ENCODE data around the gene ARHGAP9.

ARHGAP9 gene

DNA sequence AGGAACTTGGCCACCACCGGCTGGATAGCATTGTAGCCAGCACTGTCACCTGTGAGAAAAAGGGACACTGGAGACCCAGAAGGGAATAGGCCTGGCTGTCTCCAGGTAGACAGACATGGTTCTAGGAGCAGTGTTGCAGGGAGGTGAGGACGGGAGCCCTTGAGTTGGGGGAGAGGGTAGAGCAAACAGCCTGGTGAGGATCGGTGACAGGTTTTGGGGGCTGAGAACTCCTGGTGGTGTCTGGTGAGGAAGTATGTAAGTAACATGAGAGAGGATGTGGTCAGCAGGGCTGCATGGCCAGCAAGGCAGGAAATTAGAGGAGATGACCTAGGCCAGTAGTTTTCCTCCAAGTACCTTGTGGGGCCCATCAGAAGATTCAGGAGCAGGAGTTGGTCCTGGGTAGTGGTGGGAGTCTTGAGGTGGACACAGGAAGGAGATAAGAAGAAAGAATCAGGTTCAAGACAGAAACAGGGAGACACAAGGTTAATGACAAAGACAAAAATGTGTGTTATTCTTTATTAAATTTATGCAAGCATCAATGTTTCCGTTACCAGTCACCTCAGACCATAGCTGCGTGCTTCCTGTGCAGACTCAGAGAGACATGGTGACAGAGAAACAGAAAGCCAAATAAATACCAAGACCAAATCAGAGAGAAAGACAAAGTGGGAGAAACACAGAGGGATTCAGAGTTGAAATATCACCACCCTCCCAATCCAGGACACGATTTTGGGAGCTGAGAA lies at the start of gene ARHGAP9:
Gene ARHGAP9, minus strand, starts transcription at position 491 of the 740 bp plus-strand sequence. Its CDS starts 460 bp downstream, at position 31.
- no peak within 1 kb of the TSS for H3K27ac ChIP-seq (ENCODE audit: low read depth, low read length)

DNA sequence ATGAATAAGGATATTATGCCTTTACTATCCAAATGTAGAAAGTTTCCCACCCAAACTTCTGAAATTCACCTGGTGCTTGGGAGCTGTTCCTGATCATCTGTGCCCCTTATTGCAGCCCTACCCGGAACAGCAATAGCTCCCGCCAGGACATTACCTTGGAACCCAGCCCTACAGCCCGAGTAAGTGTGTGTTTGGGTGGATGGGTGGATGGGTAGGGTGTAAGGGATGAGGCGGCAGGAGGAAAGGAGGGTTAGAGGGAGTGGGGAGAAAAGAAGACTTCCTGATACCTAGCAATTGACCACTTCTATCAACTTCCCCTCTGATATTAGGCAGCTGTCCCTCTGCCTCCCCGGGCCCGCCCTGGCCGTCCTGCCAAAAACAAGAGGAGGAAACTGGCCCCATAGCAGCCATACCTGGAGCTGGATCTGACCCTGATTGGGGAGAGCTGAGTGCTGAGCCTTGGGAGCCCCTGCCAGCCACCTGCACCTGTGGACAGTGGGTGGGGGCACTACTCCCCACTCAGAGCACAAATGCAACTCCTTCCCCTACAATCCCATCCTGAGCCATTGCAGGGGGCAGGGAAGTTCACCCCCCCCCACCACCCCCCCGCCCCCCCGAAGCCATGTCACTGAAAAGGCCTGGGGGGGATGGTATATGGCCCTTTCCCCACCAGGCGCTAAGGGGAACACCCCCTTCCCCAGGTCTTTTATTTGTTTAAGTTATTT lies 49.3 kb upstream of the ARHGAP9 start:
- Histone ChIP-seq H3K27me3 (ENCODE audit: control insufficient read depth in 5 of 5, insufficient read depth in 4 of 5, low read length in 5 of 5) (no peaks in the 10 kb centered on the region), H3K4me3 (ENCODE audit: low read depth in 1 of 5, low read length in 5 of 5) (no peak overlapping the region), H3K36me3 (ENCODE audit: control insufficient read depth in 5 of 5, insufficient read depth in 5 of 5, low read length in 5 of 5) (peaks cover 11 to 97% (median 94%) of the 10 kb centered on the region in 5 donors), H3K9ac (ENCODE audit: low read length in 5 of 5) (no peak overlapping the region), H3K9me3 (ENCODE audit: control insufficient read depth in 5 of 5, low read length in 5 of 5) (no peaks in the 10 kb centered on the region), H3K27ac (ENCODE audit: low read depth, low read length) (no peak overlapping the region), H3K4me1 (ENCODE audit: control insufficient read depth in 5 of 5, insufficient read depth in 5 of 5, low read length in 5 of 5) (peaks cover 6 to 17% (median 15%) of the 10 kb centered on the region in 5 donors)

More for the DNA sequence above, at the start of gene ARHGAP9:
- H3K4me1 ChIP-seq (ENCODE audit: control insufficient read depth in 5 of 5, insufficient read depth in 5 of 5, low read length in 5 of 5), result peaks cover 0 to 35% (median 27%) of the 10 kb centered on the region in 5 donors
- H3K36me3 ChIP-seq (ENCODE audit: control insufficient read depth in 5 of 5, insufficient read depth in 5 of 5, low read length in 5 of 5), result peaks cover 0 to 5% (median 0%) of the 10 kb centered on the region in 5 donors
- peak within 1 kb of the TSS in 1 of 5 donors; percentile 37 for H3K9ac ChIP-seq (ENCODE audit: low read length in 5 of 5)
- H3K9me3 ChIP-seq (ENCODE audit: control insufficient read depth in 5 of 5, low read length in 5 of 5), result no peaks in the 10 kb centered on the region
- peak within 1 kb of the TSS in 1 of 5 donors; percentile 63 for H3K4me3 ChIP-seq (ENCODE audit: low read depth in 1 of 5, low read length in 5 of 5)
- peaks cover 4 to 31% (median 21%) of the 10 kb centered on the region in 5 donors for H3K27me3 ChIP-seq (ENCODE audit: control insufficient read depth in 5 of 5, insufficient read depth in 4 of 5, low read length in 5 of 5)

DNA sequence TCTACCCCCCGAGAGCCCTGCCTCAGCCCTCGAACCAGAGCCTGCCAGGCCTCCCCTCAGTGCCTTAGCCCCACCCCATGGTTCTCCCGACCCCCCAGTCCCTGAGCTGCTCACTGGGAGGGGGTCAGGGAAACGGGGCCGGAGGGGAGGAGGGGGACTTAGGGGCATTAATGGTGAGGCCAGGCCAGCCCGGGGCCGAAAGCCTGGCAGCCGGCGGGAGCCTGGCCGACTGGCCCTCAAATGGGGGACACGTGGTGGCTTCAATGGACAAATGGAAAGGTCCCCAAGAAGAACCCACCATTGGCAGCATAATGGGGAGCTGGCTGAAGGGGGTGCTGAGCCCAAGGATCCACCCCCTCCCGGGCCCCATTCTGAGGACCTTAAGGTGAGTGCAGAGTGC lies 48.5 kb upstream of the ARHGAP9 start:
- Histone ChIP-seq H3K27me3 (ENCODE audit: control insufficient read depth in 5 of 5, insufficient read depth in 4 of 5, low read length in 5 of 5) (no peaks in the 10 kb centered on the region), H3K36me3 (ENCODE audit: control insufficient read depth in 5 of 5, insufficient read depth in 5 of 5, low read length in 5 of 5) (peaks cover 11 to 90% (median 89%) of the 10 kb centered on the region in 5 donors), H3K4me1 (ENCODE audit: control insufficient read depth in 5 of 5, insufficient read depth in 5 of 5, low read length in 5 of 5) (peaks cover 9 to 25% (median 23%) of the 10 kb centered on the region in 5 donors), H3K27ac (ENCODE audit: low read depth, low read length) (no peak overlapping the region), H3K4me3 (ENCODE audit: low read depth in 1 of 5, low read length in 5 of 5) (no peak overlapping the region), H3K9me3 (ENCODE audit: control insufficient read depth in 5 of 5, low read length in 5 of 5) (no peaks in the 10 kb centered on the region), H3K9ac (ENCODE audit: low read length in 5 of 5) (no peak overlapping the region)

DNA sequence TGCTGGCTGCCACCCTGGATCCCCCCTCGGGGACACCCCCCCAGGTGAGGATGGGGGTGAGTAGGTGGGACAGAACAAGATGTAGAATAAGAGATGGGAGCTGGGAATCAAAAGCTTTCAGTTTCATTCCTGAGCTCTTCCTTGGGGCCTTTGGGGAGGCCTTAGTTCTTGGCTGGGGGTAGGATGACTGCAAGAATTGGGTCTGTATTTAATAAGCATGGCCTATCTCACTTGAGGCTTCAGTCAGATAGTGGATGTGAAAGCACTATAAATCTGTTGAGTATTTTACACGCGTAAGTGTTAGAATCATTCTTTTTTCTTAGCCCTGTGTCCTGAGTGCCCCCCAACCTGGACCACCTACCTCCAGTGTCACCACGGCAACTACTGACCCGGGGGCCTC lies 47.5 kb upstream of the ARHGAP9 start:
- Histone ChIP-seq H3K36me3 (ENCODE audit: control insufficient read depth in 5 of 5, insufficient read depth in 5 of 5, low read length in 5 of 5) (peaks cover 4 to 81% (median 79%) of the 10 kb centered on the region in 5 donors), H3K27me3 (ENCODE audit: control insufficient read depth in 5 of 5, insufficient read depth in 4 of 5, low read length in 5 of 5) (no peaks in the 10 kb centered on the region), H3K9ac (ENCODE audit: low read length in 5 of 5) (peak overlapping the region in 1 of 5 donors; percentile 6), H3K27ac (ENCODE audit: low read depth, low read length) (no peak overlapping the region), H3K9me3 (ENCODE audit: control insufficient read depth in 5 of 5, low read length in 5 of 5) (no peaks in the 10 kb centered on the region), H3K4me3 (ENCODE audit: low read depth in 1 of 5, low read length in 5 of 5) (no peak overlapping the region), H3K4me1 (ENCODE audit: control insufficient read depth in 5 of 5, insufficient read depth in 5 of 5, low read length in 5 of 5) (peaks cover 9 to 26% (median 26%) of the 10 kb centered on the region in 5 donors)

DNA sequence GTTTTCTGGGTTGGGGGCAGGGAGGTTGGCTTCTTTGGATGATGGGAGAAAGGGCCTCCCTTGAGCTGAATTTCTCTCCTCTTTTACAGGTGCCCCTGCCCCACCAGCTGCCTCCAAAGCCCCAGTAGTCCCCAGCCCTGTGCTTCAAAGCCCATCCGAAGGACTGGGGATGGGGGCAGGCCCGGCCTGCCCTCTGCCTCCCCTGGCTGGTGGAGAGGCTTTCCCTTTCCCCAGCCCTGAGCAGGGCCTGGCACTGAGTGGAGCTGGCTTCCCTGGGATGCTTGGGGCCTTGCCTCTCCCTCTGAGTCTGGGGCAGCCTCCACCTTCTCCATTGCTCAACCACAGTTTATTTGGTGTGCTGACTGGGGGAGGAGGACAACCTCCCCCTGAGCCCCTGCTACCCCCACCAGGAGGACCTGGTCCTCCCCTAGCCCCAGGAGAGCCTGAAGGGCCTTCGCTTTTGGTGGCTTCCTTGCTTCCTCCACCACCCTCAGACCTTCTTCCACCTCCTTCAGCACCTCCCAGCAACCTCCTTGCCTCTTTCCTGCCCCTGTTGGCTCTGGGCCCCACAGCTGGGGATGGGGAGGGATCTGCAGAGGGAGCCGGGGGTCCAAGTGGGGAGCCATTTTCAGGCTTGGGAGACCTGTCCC lies 46.9 kb upstream of the ARHGAP9 start:
- Histone ChIP-seq H3K27ac (ENCODE audit: low read depth, low read length) (no peak overlapping the region), H3K4me3 (ENCODE audit: low read depth in 1 of 5, low read length in 5 of 5) (no peak overlapping the region), H3K27me3 (ENCODE audit: control insufficient read depth in 5 of 5, insufficient read depth in 4 of 5, low read length in 5 of 5) (no peaks in the 10 kb centered on the region), H3K9ac (ENCODE audit: low read length in 5 of 5) (peak overlapping the region in 2 of 5 donors; percentile 10 to 19), H3K9me3 (ENCODE audit: control insufficient read depth in 5 of 5, low read length in 5 of 5) (no peaks in the 10 kb centered on the region), H3K36me3 (ENCODE audit: control insufficient read depth in 5 of 5, insufficient read depth in 5 of 5, low read length in 5 of 5) (peaks cover 4 to 75% (median 73%) of the 10 kb centered on the region in 5 donors), H3K4me1 (ENCODE audit: control insufficient read depth in 5 of 5, insufficient read depth in 5 of 5, low read length in 5 of 5) (peaks cover 10 to 32% (median 32%) of the 10 kb centered on the region in 5 donors)

DNA sequence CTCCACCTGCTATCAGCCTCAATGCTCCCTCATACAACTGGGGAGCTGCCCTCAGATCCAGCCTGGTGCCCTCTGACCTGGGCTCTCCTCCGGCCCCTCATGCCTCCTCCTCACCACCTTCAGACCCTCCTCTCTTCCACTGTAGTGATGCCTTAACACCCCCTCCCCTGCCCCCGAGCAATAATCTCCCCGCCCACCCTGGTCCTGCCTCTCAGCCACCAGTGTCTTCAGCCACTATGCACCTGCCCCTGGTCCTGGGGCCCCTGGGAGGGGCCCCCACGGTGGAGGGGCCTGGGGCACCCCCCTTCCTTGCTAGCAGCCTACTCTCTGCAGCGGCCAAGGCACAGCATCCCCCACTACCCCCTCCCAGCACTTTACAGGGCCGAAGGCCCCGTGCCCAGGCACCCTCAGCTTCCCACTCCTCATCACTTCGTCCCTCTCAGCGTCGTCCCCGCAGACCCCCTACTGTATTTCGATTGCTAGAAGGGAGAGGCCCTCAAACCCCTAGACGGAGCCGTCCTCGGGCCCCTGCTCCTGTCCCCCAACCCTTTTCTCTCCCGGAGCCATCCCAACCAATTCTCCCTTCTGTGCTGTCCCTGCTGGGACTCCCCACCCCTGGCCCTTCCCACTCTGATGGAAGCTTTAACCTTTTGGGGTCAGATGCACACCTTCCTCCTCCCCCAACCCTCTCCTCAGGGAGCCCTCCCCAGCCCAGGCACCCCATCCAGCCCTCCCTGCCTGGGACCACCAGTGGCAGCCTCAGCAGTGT lies 46.1 kb upstream of the ARHGAP9 start:
- H3K27ac ChIP-seq (ENCODE audit: low read depth, low read length), result no peak overlapping the region
- H3K4me3 ChIP-seq (ENCODE audit: low read depth in 1 of 5, low read length in 5 of 5), result no peak overlapping the region
- H3K9ac ChIP-seq (ENCODE audit: low read length in 5 of 5), result peak overlapping the region in 3 of 5 donors; percentile 6 to 19 (median 10)
- H3K36me3 ChIP-seq (ENCODE audit: control insufficient read depth in 5 of 5, insufficient read depth in 5 of 5, low read length in 5 of 5), result peaks cover 4 to 68% (median 66%) of the 10 kb centered on the region in 5 donors
- peaks cover 13 to 40% (median 40%) of the 10 kb centered on the region in 5 donors for H3K4me1 ChIP-seq (ENCODE audit: control insufficient read depth in 5 of 5, insufficient read depth in 5 of 5, low read length in 5 of 5)
- no peaks in the 10 kb centered on the region for H3K9me3 ChIP-seq (ENCODE audit: control insufficient read depth in 5 of 5, low read length in 5 of 5)
- H3K27me3 ChIP-seq (ENCODE audit: control insufficient read depth in 5 of 5, insufficient read depth in 4 of 5, low read length in 5 of 5), result no peaks in the 10 kb centered on the region

DNA sequence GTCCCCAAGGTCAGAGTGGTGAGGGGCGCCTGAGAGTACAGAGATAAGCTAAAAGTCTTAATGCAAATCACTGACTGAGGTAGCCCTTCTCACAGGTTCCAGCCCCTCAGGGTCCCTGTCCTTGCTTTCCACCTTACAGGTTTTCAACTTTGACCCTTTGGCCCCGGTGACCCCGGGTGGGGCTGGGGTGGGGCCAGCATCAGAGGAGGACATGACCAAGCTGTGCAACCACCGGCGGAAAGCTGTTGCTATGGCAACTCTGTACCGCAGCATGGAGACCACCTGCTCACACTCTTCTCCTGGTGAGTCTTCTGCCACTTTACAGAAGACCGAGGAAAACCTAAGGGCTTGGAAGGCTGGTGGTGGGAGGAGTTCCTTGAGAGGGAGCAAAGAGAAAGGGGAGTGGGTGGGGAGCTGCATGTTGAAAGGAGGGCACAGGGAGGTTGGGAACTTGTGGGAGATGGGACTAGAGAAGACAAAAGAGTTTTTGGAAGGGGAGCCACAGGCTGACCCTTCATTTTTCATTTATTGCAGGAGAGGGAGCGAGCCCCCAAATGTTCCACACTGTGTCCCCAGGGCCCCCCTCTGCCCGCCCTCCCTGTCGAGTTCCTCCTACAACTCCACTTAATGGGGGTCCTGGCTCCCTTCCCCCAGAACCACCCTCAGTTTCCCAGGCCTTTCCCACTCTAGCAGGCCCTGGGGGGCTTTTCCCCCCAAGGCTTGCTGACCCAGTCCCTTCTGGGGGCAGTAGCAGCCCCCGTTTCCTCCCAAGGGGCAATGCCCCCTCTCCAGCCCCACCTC lies 45.3 kb upstream of the ARHGAP9 start:
- peak overlapping the region; percentile 93 for H3K27ac ChIP-seq (ENCODE audit: low read depth, low read length)

DNA sequence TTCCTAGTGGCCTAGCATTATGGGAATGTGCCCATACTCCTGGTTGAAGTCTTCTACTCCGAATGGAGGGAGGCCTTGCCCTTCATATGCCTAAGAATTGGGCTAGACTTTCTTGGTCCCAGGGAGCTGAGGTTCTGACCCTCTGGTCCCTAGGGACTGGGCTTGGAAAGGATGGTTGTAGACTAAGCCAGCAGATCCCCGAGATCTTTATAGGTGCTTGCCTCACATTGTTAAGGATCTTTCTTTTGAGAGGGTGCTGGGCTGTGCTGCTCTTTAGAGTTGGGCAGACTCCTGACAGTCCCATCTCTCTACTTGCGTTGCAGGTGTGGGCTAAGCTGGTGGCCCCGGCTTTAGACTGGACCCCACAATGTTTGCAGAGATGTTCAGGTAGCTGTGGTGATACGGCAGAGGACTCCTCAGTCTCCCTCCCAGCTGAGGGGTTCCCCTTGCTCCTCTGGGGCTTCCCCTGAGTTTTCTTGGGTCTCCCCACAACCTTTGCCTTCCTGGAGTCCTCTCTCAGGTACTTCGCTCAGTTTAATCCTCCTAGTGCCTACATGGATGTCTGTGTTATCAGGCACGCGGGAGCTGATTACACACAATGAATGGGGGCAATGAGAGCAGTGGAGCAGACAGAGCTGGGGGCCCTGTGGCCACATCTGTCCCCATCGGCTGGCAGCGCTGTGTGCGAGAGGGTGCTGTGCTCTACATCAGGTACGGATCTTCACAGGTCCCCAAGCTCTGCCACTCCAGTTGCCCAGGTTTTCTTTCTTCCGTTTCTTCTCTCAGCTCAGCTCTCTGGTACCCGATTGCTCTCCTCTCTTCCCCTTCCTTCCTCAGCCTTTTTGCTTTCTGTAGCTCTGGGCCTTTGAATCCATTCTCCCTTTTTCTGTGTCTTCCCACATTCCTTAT lies 44.3 kb upstream of the ARHGAP9 start:
- Histone ChIP-seq H3K27me3 (ENCODE audit: control insufficient read depth in 5 of 5, insufficient read depth in 4 of 5, low read length in 5 of 5) (no peaks in the 10 kb centered on the region), H3K9me3 (ENCODE audit: control insufficient read depth in 5 of 5, low read length in 5 of 5) (no peaks in the 10 kb centered on the region), H3K4me3 (ENCODE audit: low read depth in 1 of 5, low read length in 5 of 5) (peak overlapping the region; percentile 70 to 97 (median 82)), H3K9ac (ENCODE audit: low read length in 5 of 5) (peak overlapping the region; percentile 75 to 91 (median 83)), H3K4me1 (ENCODE audit: control insufficient read depth in 5 of 5, insufficient read depth in 5 of 5, low read length in 5 of 5) (peaks cover 19 to 54% (median 50%) of the 10 kb centered on the region in 5 donors), H3K27ac (ENCODE audit: low read depth, low read length) (peak overlapping the region; percentile 93), H3K36me3 (ENCODE audit: control insufficient read depth in 5 of 5, insufficient read depth in 5 of 5, low read length in 5 of 5) (peaks cover 0 to 50% (median 49%) of the 10 kb centered on the region in 5 donors)

More for the DNA sequence above, 45.3 kb upstream of the ARHGAP9 start:
- H3K27me3 ChIP-seq (ENCODE audit: control insufficient read depth in 5 of 5, insufficient read depth in 4 of 5, low read length in 5 of 5), result no peaks in the 10 kb centered on the region
- H3K36me3 ChIP-seq (ENCODE audit: control insufficient read depth in 5 of 5, insufficient read depth in 5 of 5, low read length in 5 of 5), result peaks cover 0 to 60% (median 58%) of the 10 kb centered on the region in 5 donors
- peak overlapping the region in 3 of 5 donors; percentile 6 to 45 (median 41) for H3K9ac ChIP-seq (ENCODE audit: low read length in 5 of 5)
- H3K4me1 ChIP-seq (ENCODE audit: control insufficient read depth in 5 of 5, insufficient read depth in 5 of 5, low read length in 5 of 5), result peaks cover 15 to 43% (median 41%) of the 10 kb centered on the region in 5 donors
- H3K9me3 ChIP-seq (ENCODE audit: control insufficient read depth in 5 of 5, low read length in 5 of 5), result no peaks in the 10 kb centered on the region
- peak overlapping the region in 2 of 5 donors; percentile 3 to 97 for H3K4me3 ChIP-seq (ENCODE audit: low read depth in 1 of 5, low read length in 5 of 5)

All from subcutaneous abdominal adipose tissue (tissue), 5 donors.